ENCODE results near the gene FMR1. TPM values are rescaled to one million over a fixed set of nuclear protein-coding genes. Genes with fewer than 3 reads are reported as not detected.

The FMR1 gene
- total and polyA plus RNA-seq, 8 donors, result 11.9 to 175 (median 21.4) TPM

- TF ChIP-seq POLR2AphosphoS5 (IDR thresholded peaks at IDR 0.05) (no peak), POLR2A (IDR thresholded peaks at IDR 0.05) (no peak), CTCF (IDR thresholded peaks at IDR 0.05) (no peak), EP300 (IDR thresholded peaks at IDR 0.05) (no peak)
- no peak overlapping the region for H3K4me3 ChIP-seq
- H3K9me3 ChIP-seq, result no peaks in the 10 kb centered on the region
- peak in 1 of 2 donors; percentile 26 for DNase-seq
- 35 to 57% (median 50%) methylated on average over 1 to 2 of the region's 2 CpGs for WGBS, 5 donors
- H3K4me1 ChIP-seq, result no peaks in the 10 kb centered on the region
- no peaks in the 10 kb centered on the region for H3K27me3 ChIP-seq
- no peak overlapping the region for H3K27ac ChIP-seq
- peaks cover 0 to 3% (median under 1%) of the 10 kb centered on the region in 4 donors for H3K36me3 ChIP-seq
- intact Hi-C loops (cut with DNase I; ENCODE audit: low total_unique reads), result no loop called here
Observed at GRCh38 chrX:147953976-147954375, 42.3 kb downstream of the FMR1 start.

- no peaks in the 10 kb centered on the region for H3K9me3 ChIP-seq
- no peaks in the 10 kb centered on the region for H3K27me3 ChIP-seq
- TF ChIP-seq POLR2A (IDR thresholded peaks at IDR 0.05) (no peak), CTCF (IDR thresholded peaks at IDR 0.05) (no peak), EP300 (IDR thresholded peaks at IDR 0.05) (no peak), POLR2AphosphoS5 (IDR thresholded peaks at IDR 0.05) (no peak)
- WGBS, 5 donors, result 49 to 86% (median 71%) methylated on average over 1 to 2 of the region's 2 CpGs
- DNase-seq, result no peak
- H3K36me3 ChIP-seq, result no peaks in the 10 kb centered on the region
- intact Hi-C loops (cut with DNase I; ENCODE audit: low total_unique reads), result no loop called here
- no peak overlapping the region for H3K4me3 ChIP-seq
- H3K4me1 ChIP-seq, result no peaks in the 10 kb centered on the region
- no peak overlapping the region for H3K27ac ChIP-seq
Observed at GRCh38 chrX:147957291-147957690, 45.6 kb downstream of the FMR1 start.

- Histone ChIP-seq H3K27me3 (no peaks in the 10 kb centered on the region), H3K4me3 (no peak overlapping the region), H3K36me3 (no peaks in the 10 kb centered on the region), H3K27ac (no peak overlapping the region), H3K9me3 (no peaks in the 10 kb centered on the region), H3K4me1 (no peaks in the 10 kb centered on the region)
- intact Hi-C loops (cut with DNase I; ENCODE audit: low total_unique reads), result no loop called here
- 38 to 100% (median 83%) methylated on average over 1 of the region's 1 CpG for WGBS, 5 donors
- TF ChIP-seq POLR2AphosphoS5 (IDR thresholded peaks at IDR 0.05) (no peak), CTCF (IDR thresholded peaks at IDR 0.05) (no peak), EP300 (IDR thresholded peaks at IDR 0.05) (no peak), POLR2A (IDR thresholded peaks at IDR 0.05) (no peak)
- no peak for DNase-seq
Observed at GRCh38 chrX:147958291-147958690, 46.6 kb downstream of the FMR1 start.

- Histone ChIP-seq H3K36me3 (no peaks in the 10 kb centered on the region), H3K9me3 (no peaks in the 10 kb centered on the region), H3K27me3 (no peaks in the 10 kb centered on the region), H3K4me3 (no peak overlapping the region), H3K27ac (no peak overlapping the region), H3K4me1 (no peaks in the 10 kb centered on the region)
- TF ChIP-seq EP300 (IDR thresholded peaks at IDR 0.05) (no peak), POLR2AphosphoS5 (IDR thresholded peaks at IDR 0.05) (no peak), CTCF (IDR thresholded peaks at IDR 0.05) (no peak), POLR2A (IDR thresholded peaks at IDR 0.05) (no peak)
- WGBS, 5 donors, result 74 to 97% (median 83%) methylated on average over 2 of the region's 2 CpGs
- DNase-seq, result no peak
- intact Hi-C loops (cut with DNase I; ENCODE audit: low total_unique reads), result no loop called here
Observed at GRCh38 chrX:147960722-147961121, 49.0 kb downstream of the FMR1 start.
